H1 (cell line): ENCODE measurements around the gene PTPN3.

Source experiments
- ATF2 ChIP-seq: IDR thresholded peaks from 2 replicates; pipeline ENCODE4 v1.6.1; 2012; ENCODE audit warnings: low read length, inconsistent platforms
- CTCF ChIP-seq, 3 experiments: IDR thresholded peaks; 1 replicate in 2 of 3; 2 replicates in 1 of 3; pipeline versions ENCODE4 v1.5.1 to v1.6.1; 2011; ENCODE audit warnings: low read length in 3 of 3, mild to moderate bottlenecking in 3 of 3, inconsistent platforms in 2 of 3, low read depth in 1 of 3, moderate library complexity in 1 of 3; ENCODE audit not compliant: insufficient read depth in 1 of 3; ENCODE audit errors: control extremely low read depth in 1 of 3
- MAX ChIP-seq: IDR thresholded peaks from 2 replicates; pipeline ENCODE4 v1.6.1; 2012; ENCODE audit warnings: inconsistent platforms
- PHF8 ChIP-seq: fragments of 200-600 bp; sonication (generic); conservative IDR thresholded peaks from 2 replicates; pipeline ENCODE4 v1.7.1; 2012; ENCODE audit warnings: low read depth, mild to moderate bottlenecking, inconsistent platforms, low read length, moderate library complexity

- no peak for TF ChIP-seq CTCF (IDR thresholded peaks at IDR 0.05; ENCODE audit: control extremely low read depth in 1 of 3, insufficient read depth in 1 of 3, low read depth in 1 of 3, low read length in 3 of 3)
- no peak for TF ChIP-seq MAX
- TF ChIP-seq PHF8: no peak
- TF ChIP-seq ATF2: no peak
Observed at GRCh38 chr9:109456811-109457210, 41.3 kb downstream of the PTPN3 start.
